Measurements from ENCODE around the gene SLC22A15. TPM values are rescaled to one million over a fixed set of nuclear protein-coding genes. Genes with fewer than 3 reads are reported as not detected.
A peak's percentile ranks its signal among the peaks of the same experiment; 100 is the strongest.

Gene SLC22A15
- total RNA-seq, 2 donors from 2014 or later = 8.3 to 15.6 TPM

DNA sequence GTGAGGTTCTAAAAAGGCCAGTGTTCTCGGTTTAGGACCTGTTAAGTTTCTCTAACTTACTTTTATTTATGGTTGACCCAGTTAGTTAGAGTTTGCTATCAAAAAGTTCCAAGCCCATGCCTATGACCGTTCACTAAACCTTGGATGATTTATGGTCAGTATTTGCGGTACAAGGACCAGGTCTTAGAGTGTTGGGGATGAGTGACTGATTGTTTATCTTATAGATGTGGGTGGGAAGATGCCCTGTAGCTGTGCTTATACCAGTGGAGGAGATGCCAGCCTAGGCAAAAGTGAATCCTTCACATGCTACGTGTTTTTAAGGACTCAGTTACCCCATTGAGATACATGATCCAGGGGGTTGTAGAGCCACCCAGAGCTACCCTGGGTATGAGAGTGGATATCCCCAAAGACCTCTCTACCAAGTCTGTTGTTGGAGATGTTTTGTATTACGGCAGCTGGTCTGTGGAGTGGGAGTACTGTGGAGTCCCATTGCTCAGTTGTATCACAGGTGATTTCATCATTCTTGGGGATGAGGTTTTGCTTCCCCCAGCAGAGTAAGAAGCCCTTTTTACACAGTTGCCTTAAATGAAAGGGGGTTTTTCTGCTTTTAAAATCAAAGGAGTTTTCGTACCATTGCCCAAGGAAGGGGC lies 2.1 kb downstream of the SLC22A15 start:
- H3K36me3 Mint-ChIP-seq (ENCODE audit: low read depth) = no peaks in the 10 kb centered on the region

DNA sequence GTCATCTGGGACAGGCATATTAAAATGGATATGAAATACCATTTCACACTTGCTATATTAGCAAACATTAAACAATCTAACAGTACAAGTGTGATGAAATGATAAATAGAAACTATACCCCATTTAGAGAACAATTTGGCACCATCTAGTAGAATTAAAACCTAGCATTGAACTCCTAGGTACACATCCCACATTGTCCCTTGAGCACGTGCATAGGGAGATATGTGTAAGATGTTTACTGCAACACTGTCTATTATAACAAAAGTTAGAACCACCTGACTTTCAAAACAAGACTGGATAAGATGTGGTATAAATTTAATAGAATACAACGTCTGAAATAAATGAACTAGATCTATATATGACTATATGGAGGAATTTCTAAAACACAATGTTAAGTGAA lies 3.8 kb downstream of the SLC22A15 start:
- peaks cover 2% of the 10 kb centered on the region for H3K36me3 Mint-ChIP-seq (ENCODE audit: low read depth)
- no CpG with 5 or more reads among the region's 2 CpGs for WGBS, 2 experiments (ENCODE audit: insufficient coverage in 1 of 2, insufficient read length in 1 of 2)
- Histone ChIP-seq H3K27me3 (ENCODE audit: control insufficient read depth, insufficient read depth, low read length, poor library complexity, severe bottlenecking) (no peaks in the 10 kb centered on the region), H3K36me3 (ENCODE audit: control insufficient read depth, insufficient read depth, low read length) (peaks cover 14% of the 10 kb centered on the region), H3K9me3 (ENCODE audit: control insufficient read depth, low read length) (no peaks in the 10 kb centered on the region), H3K4me3 (ENCODE audit: low read length) (no peak overlapping the region), H3K4me1 (ENCODE audit: control insufficient read depth, insufficient read depth, low read length) (peaks cover 17% of the 10 kb centered on the region), H3K9ac (ENCODE audit: extremely low read depth, low read length, poor library complexity, severe bottlenecking) (no peak overlapping the region), H3K27ac (ENCODE audit: low read depth, low read length) (no peak overlapping the region)
- H3K27ac Mint-ChIP-seq = no peak overlapping the region
- DNase-seq = no peak
- no peak overlapping the region for H3K4me3 Mint-ChIP-seq
- no peaks in the 10 kb centered on the region for H3K27me3 Mint-ChIP-seq (ENCODE audit: insufficient read depth)
- H3K9me3 Mint-ChIP-seq = no peaks in the 10 kb centered on the region
- no peak for TF ChIP-seq CTCF (conservative IDR thresholded peaks at IDR 0.05)
- peaks cover 43% of the 10 kb centered on the region for H3K4me1 Mint-ChIP-seq

More for the DNA sequence above, 2.1 kb downstream of the SLC22A15 start:
- WGBS, 2 experiments (ENCODE audit: insufficient coverage in 1 of 2, insufficient read length in 1 of 2) = 91 to 95% methylated on average over 4 to 6 of the region's 6 CpGs
- H3K27ac ChIP-seq (ENCODE audit: low read depth, low read length) = no peak overlapping the region
- H3K9me3 ChIP-seq (ENCODE audit: control insufficient read depth, low read length) = no peaks in the 10 kb centered on the region
- Mint-ChIP-seq H3K27ac (no peak overlapping the region), H3K4me1 (peaks cover 43% of the 10 kb centered on the region), H3K27me3 (ENCODE audit: insufficient read depth) (no peaks in the 10 kb centered on the region), H3K9me3 (no peaks in the 10 kb centered on the region), H3K4me3 (peak overlapping the region; percentile 90)
- peaks cover 17% of the 10 kb centered on the region for H3K4me1 ChIP-seq (ENCODE audit: control insufficient read depth, insufficient read depth, low read length)
- H3K4me3 ChIP-seq (ENCODE audit: low read length) = peak overlapping the region; percentile 87
- peaks cover under 1% of the 10 kb centered on the region for H3K36me3 ChIP-seq (ENCODE audit: control insufficient read depth, insufficient read depth, low read length)
- H3K9ac ChIP-seq (ENCODE audit: extremely low read depth, low read length, poor library complexity, severe bottlenecking) = no peak overlapping the region
- TF ChIP-seq CTCF (conservative IDR thresholded peaks at IDR 0.05) = no peak
- no peak for DNase-seq
- no peaks in the 10 kb centered on the region for H3K27me3 ChIP-seq (ENCODE audit: control insufficient read depth, insufficient read depth, low read length, poor library complexity, severe bottlenecking)

- no peak overlapping the region for H3K27ac Mint-ChIP-seq
- H3K27me3 Mint-ChIP-seq (ENCODE audit: insufficient read depth) = no peaks in the 10 kb centered on the region
- no peaks in the 10 kb centered on the region for H3K9me3 Mint-ChIP-seq
- H3K36me3 Mint-ChIP-seq (ENCODE audit: low read depth) = peaks cover 5% of the 10 kb centered on the region
- peak; percentile 85 for DNase-seq
- Histone ChIP-seq H3K4me1 (ENCODE audit: control insufficient read depth, insufficient read depth, low read length) (peaks cover 17% of the 10 kb centered on the region), H3K9me3 (ENCODE audit: control insufficient read depth, low read length) (no peaks in the 10 kb centered on the region), H3K36me3 (ENCODE audit: control insufficient read depth, insufficient read depth, low read length) (peaks cover 19% of the 10 kb centered on the region), H3K27me3 (ENCODE audit: control insufficient read depth, insufficient read depth, low read length, poor library complexity, severe bottlenecking) (no peaks in the 10 kb centered on the region), H3K4me3 (ENCODE audit: low read length) (no peak overlapping the region), H3K9ac (ENCODE audit: extremely low read depth, low read length, poor library complexity, severe bottlenecking) (no peak overlapping the region), H3K27ac (ENCODE audit: low read depth, low read length) (no peak overlapping the region)
- H3K4me1 Mint-ChIP-seq = peaks cover 43% of the 10 kb centered on the region
- WGBS, 2 experiments (ENCODE audit: insufficient coverage in 1 of 2, insufficient read length in 1 of 2) = 53 to 63% methylated on average over 2 to 3 of the region's 3 CpGs
- peak; percentile 94 for TF ChIP-seq CTCF (conservative IDR thresholded peaks at IDR 0.05)
- no peak overlapping the region for H3K4me3 Mint-ChIP-seq
Measured at GRCh38 chr1:115980998-115981993, 5.0 kb downstream of the SLC22A15 start.
